Naive thymus-derived CD4-positive, alpha-beta T cell (primary cell): ENCODE measurements around the gene PRDM16. TPM values are rescaled to one million over a fixed set of nuclear protein-coding genes. Genes with fewer than 3 reads are reported as not detected.
A peak's percentile ranks its signal among the peaks of the same experiment; 100 is the strongest.

ENCODE experiments used
- ATAC-seq: fragments of 150-1000 bp; cut with Tn5 transposase; 2 replicates; pipeline ENCODE4 v1.10.0; 2021; ENCODE audit warnings: mild to moderate bottlenecking, moderate library complexity
- CTCF ChIA-PET: fragments of 350-600 bp; sonication (Branson Sonifier 250); formaldehyde crosslinking; loops from one replicate; lab custom pipeline; 2021; ENCODE audit warnings: antibody characterized with exemption; lab: Charles Lee
- POLR2A ChIA-PET: fragments of 350-600 bp; sonication (Branson Sonifier 250); formaldehyde crosslinking; loops from one replicate; lab custom pipeline; 2021; ENCODE audit warnings: antibody characterized with exemption, inconsistent platforms; lab: Charles Lee
- DNase-seq, 9 donors: peaks; one replicate each; pipeline versions ENCODE4 v3.0.0 to v3.0.0-alpha.2; 2020 to 2022; ENCODE audit warnings: mixed read lengths in 1 of 9
- H3K27ac ChIP-seq: one replicate; pipeline ENCODE4 v1.7.0; 2013; ENCODE audit warnings: mild to moderate bottlenecking, low read depth, low read length, moderate library complexity
- H3K27me3 ChIP-seq, 2 donors: one replicate each; pipeline ENCODE4 v1.7.0; 2013; ENCODE audit warnings: low read length in 2 of 2, mild to moderate bottlenecking in 2 of 2, moderate library complexity in 2 of 2; ENCODE audit not compliant: control insufficient read depth in 2 of 2, insufficient read depth in 2 of 2
- H3K36me3 ChIP-seq, 3 experiments: 1 replicate in 2 of 3; 2 replicates in 1 of 3; pipeline ENCODE4 v1.7.0; 2013; ENCODE audit warnings: low read length in 3 of 3, mild to moderate bottlenecking in 3 of 3, moderate library complexity in 1 of 3; ENCODE audit not compliant: insufficient read depth in 3 of 3, control insufficient read depth in 2 of 3
- H3K4me1 ChIP-seq, 2 donors: one replicate each; pipeline ENCODE4 v1.7.0; 2013; ENCODE audit warnings: low read length in 2 of 2, mild to moderate bottlenecking in 2 of 2, moderate library complexity in 1 of 2; ENCODE audit not compliant: control insufficient read depth in 2 of 2, insufficient read depth in 2 of 2
- H3K4me3 ChIP-seq: 2 replicates; pipeline ENCODE4 v1.7.0; 2013; ENCODE audit warnings: mild to moderate bottlenecking, low read length
- H3K9me3 ChIP-seq, 3 experiments: 1 replicate in 2 of 3; 2 replicates in 1 of 3; pipeline ENCODE4 v1.7.0; 2013; ENCODE audit warnings: low read length in 3 of 3; ENCODE audit not compliant: control insufficient read depth in 2 of 3
- H3K27ac Mint-ChIP-seq, 9 donors: one replicate each; pipeline ENCODE4 v1.8.0; 2020 to 2022; ENCODE audit warnings: mixed read lengths in 9 of 9, mild to moderate bottlenecking in 8 of 9, moderate library complexity in 5 of 9, inconsistent platforms in 2 of 9
- H3K27me3 Mint-ChIP-seq, 5 donors: one replicate each; pipeline ENCODE4 v1.8.0; 2021 to 2022; ENCODE audit warnings: mixed read lengths in 5 of 5, mild to moderate bottlenecking in 1 of 5
- H3K36me3 Mint-ChIP-seq, 5 donors: one replicate each; pipeline ENCODE4 v1.8.0; 2020 to 2022; ENCODE audit warnings: mixed read lengths in 5 of 5, mild to moderate bottlenecking in 3 of 5, inconsistent platforms in 1 of 5
- H3K4me1 Mint-ChIP-seq, 7 donors: one replicate each; pipeline ENCODE4 v1.8.0; 2020 to 2022; ENCODE audit warnings: mixed read lengths in 7 of 7, mild to moderate bottlenecking in 3 of 7, inconsistent platforms in 1 of 7
- H3K4me3 Mint-ChIP-seq, 10 donors: one replicate each; pipeline ENCODE4 v1.8.0; 2020 to 2022; ENCODE audit warnings: mild to moderate bottlenecking in 10 of 10, mixed read lengths in 10 of 10, moderate library complexity in 6 of 10, inconsistent platforms in 2 of 10
- H3K9me3 Mint-ChIP-seq, 11 donors: one replicate each; pipeline ENCODE4 v1.8.0; 2020 to 2022; ENCODE audit warnings: mixed read lengths in 11 of 11, mild to moderate bottlenecking in 4 of 11, inconsistent platforms in 1 of 11, moderate library complexity in 1 of 11
- intact Hi-C, 2 donors: fragments of 100-400 bp; cut with micrococcal nuclease; formaldehyde crosslinking; loops; one replicate each; pipeline ENCODE4 v1.15.1; 2023
- polyA plus RNA-seq, 2 donors: library from polyadenylated mRNA; unstranded; fragments of 300-500 nt; fragmentation: Illumina TruSeq; gene quantifications; one replicate each; pipeline ENCODE4 v1.2.3, GENCODE V29; 2021
- total RNA-seq, 6 experiments: library from RNA in 5 of 6; stranded (reverse) in 5 of 6; gene quantifications; 1 replicate in 5 of 6; 2 replicates in 1 of 6; pipeline ENCODE4 v1.2.3 and lab custom pipeline; 2021 to 2026

PRDM16 gene
- total and polyA plus RNA-seq, 7 experiments from 2014 or later = 0.05 to 0.61 (median 0.36) TPM; not detected in 2

GRCh38 chr1:3471356-3472087, 402.5 kb downstream of the PRDM16 start:
- intact Hi-C loops = no loop called here
- Histone ChIP-seq H3K27ac (no peak overlapping the region), H3K27me3 (no peaks in the 10 kb centered on the region), H3K4me1 (no peaks in the 10 kb centered on the region), H3K36me3 (no peaks in the 10 kb centered on the region), H3K4me3 (no peak overlapping the region), H3K9me3 (no peaks in the 10 kb centered on the region)
- no peak overlapping the region for H3K4me3 Mint-ChIP-seq
- H3K27ac Mint-ChIP-seq = no peak overlapping the region
- H3K36me3 Mint-ChIP-seq = no peaks in the 10 kb centered on the region
- POLR2A ChIA-PET = no interaction called here
- CTCF ChIA-PET = interaction anchor here (1.4 kb wide), 1 partner anchor 19 kb away, joined by 5 read pairs; no protein-coding TSS in a partner anchor
- peaks cover 0 to 2% (median 0%) of the 10 kb centered on the region in 11 donors for H3K9me3 Mint-ChIP-seq
- ATAC-seq = no peak
- no peak for DNase-seq
- no peaks in the 10 kb centered on the region for H3K4me1 Mint-ChIP-seq
- peaks cover 0 to 6% (median 0%) of the 10 kb centered on the region in 5 donors for H3K27me3 Mint-ChIP-seq

GRCh38 chr1:3472088-3472850, 403.3 kb downstream of the PRDM16 start:
- no peak overlapping the region for H3K4me3 ChIP-seq
- Mint-ChIP-seq H3K9me3 (peaks cover 0 to 2% (median 0%) of the 10 kb centered on the region in 11 donors), H3K27ac (no peak overlapping the region), H3K36me3 (no peaks in the 10 kb centered on the region), H3K4me1 (no peaks in the 10 kb centered on the region), H3K27me3 (peaks cover 0 to 6% (median 0%) of the 10 kb centered on the region in 5 donors), H3K4me3 (no peak overlapping the region)
- no peaks in the 10 kb centered on the region for H3K4me1 ChIP-seq
- H3K27me3 ChIP-seq = no peaks in the 10 kb centered on the region
- no peaks in the 10 kb centered on the region for H3K9me3 ChIP-seq
- POLR2A ChIA-PET = no interaction called here
- CTCF ChIA-PET = interaction anchor here (1.4 kb wide), 1 partner anchor 19 kb away, joined by 5 read pairs; no protein-coding TSS in a partner anchor
- intact Hi-C loops = no loop called here
- H3K36me3 ChIP-seq = no peaks in the 10 kb centered on the region
- DNase-seq (no peak), ATAC-seq (no peak)
- H3K27ac ChIP-seq = no peak overlapping the region

DNA sequence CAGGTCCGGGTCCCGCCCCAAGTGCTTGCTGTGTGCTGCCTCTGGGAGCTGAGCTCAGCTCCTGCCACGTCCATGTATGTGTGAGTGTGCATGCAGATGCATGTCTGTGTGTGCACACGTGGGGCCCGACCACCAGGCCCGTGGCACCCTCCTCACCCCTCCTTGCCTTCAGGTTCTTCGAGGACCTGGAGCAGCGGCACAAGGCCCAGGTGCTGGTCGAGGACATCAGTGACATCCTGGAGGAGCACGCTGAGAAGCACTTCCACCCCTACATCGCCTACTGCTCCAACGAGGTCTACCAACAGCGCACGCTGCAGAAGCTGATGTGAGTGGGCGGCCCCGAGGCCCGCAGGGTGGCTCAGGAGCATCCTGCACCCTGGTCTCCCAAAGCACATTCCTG, 403.9 kb downstream of the PRDM16 start:
- H3K27ac Mint-ChIP-seq = no peak overlapping the region
- H3K4me3 Mint-ChIP-seq = no peak overlapping the region
- no peak for DNase-seq
- POLR2A ChIA-PET = no interaction called here
- no peaks in the 10 kb centered on the region for H3K36me3 Mint-ChIP-seq
- Histone ChIP-seq H3K4me1 (no peaks in the 10 kb centered on the region), H3K27ac (no peak overlapping the region), H3K4me3 (no peak overlapping the region), H3K27me3 (no peaks in the 10 kb centered on the region), H3K36me3 (no peaks in the 10 kb centered on the region), H3K9me3 (no peaks in the 10 kb centered on the region)
- no peak for ATAC-seq
- CTCF ChIA-PET = no interaction called here
- H3K27me3 Mint-ChIP-seq = peaks cover 0 to 6% (median 0%) of the 10 kb centered on the region in 5 donors
- peaks cover 0 to 2% (median 0%) of the 10 kb centered on the region in 11 donors for H3K9me3 Mint-ChIP-seq
- intact Hi-C loops = no loop called here
- H3K4me1 Mint-ChIP-seq = no peaks in the 10 kb centered on the region

GRCh38 chr1:3473381-3473844, 404.4 kb downstream of the PRDM16 start:
- H3K9me3 Mint-ChIP-seq = peaks cover 0 to 2% (median 0%) of the 10 kb centered on the region in 11 donors
- ATAC-seq = no peak
- intact Hi-C loops = no loop called here
- ChIA-PET POLR2A (no interaction called here), CTCF (no interaction called here)
- no peak overlapping the region for H3K27ac Mint-ChIP-seq
- no peak overlapping the region for H3K27ac ChIP-seq
- no peaks in the 10 kb centered on the region for H3K9me3 ChIP-seq
- no peaks in the 10 kb centered on the region for H3K4me1 ChIP-seq
- no peaks in the 10 kb centered on the region for H3K36me3 ChIP-seq
- H3K4me3 Mint-ChIP-seq = no peak overlapping the region
- H3K4me3 ChIP-seq = no peak overlapping the region
- no peak for DNase-seq
- H3K27me3 Mint-ChIP-seq = peaks cover 0 to 6% (median 0%) of the 10 kb centered on the region in 5 donors
- no peaks in the 10 kb centered on the region for H3K36me3 Mint-ChIP-seq
- no peaks in the 10 kb centered on the region for H3K27me3 ChIP-seq
- H3K4me1 Mint-ChIP-seq = no peaks in the 10 kb centered on the region

- Histone ChIP-seq H3K27me3 (no peaks in the 10 kb centered on the region), H3K27ac (no peak overlapping the region), H3K4me1 (no peaks in the 10 kb centered on the region), H3K9me3 (no peaks in the 10 kb centered on the region), H3K36me3 (no peaks in the 10 kb centered on the region), H3K4me3 (no peak overlapping the region)
- H3K9me3 Mint-ChIP-seq = peaks cover 0 to 2% (median 0%) of the 10 kb centered on the region in 11 donors
- intact Hi-C loops = no loop called here
- DNase-seq (no peak), ATAC-seq (no peak)
- peaks cover 0 to 6% (median 0%) of the 10 kb centered on the region in 5 donors for H3K27me3 Mint-ChIP-seq
- ChIA-PET POLR2A (no interaction called here), CTCF (no interaction called here)
- H3K36me3 Mint-ChIP-seq = no peaks in the 10 kb centered on the region
- H3K27ac Mint-ChIP-seq = peak overlapping the region in 1 of 9 donors; percentile 10
- H3K4me3 Mint-ChIP-seq = no peak overlapping the region
- no peaks in the 10 kb centered on the region for H3K4me1 Mint-ChIP-seq
Measured at GRCh38 chr1:3474016-3474415, 405.0 kb downstream of the PRDM16 start.

DNA sequence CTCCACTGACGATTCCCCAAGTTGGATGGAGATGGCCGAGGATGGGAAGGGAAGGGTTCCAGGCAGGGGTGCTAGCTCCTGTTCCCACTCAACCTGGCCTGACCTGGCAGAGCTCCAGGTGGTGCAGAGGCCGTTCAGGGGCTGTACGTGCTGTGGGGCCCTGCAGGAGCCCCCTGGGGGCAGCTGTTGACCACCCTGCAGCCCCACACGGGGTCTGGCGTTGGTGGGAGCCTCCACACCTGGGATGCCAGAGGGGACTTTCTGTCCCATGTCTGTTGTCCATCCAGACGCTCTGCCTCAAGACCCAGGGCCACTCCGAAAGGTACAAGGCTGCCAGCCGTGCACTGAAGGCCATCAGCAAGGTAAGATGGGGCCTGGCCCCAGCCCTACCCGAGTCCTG, 405.4 kb downstream of the PRDM16 start:
- intact Hi-C loops = no loop called here
- H3K27me3 ChIP-seq = no peaks in the 10 kb centered on the region
- H3K9me3 ChIP-seq = no peaks in the 10 kb centered on the region
- no peaks in the 10 kb centered on the region for H3K36me3 Mint-ChIP-seq
- no peaks in the 10 kb centered on the region for H3K36me3 ChIP-seq
- DNase-seq (no peak), ATAC-seq (no peak)
- H3K4me1 Mint-ChIP-seq = no peaks in the 10 kb centered on the region
- H3K4me3 ChIP-seq = no peak overlapping the region
- peaks cover 0 to 6% (median 0%) of the 10 kb centered on the region in 5 donors for H3K27me3 Mint-ChIP-seq
- peaks cover 0 to 2% (median 0%) of the 10 kb centered on the region in 11 donors for H3K9me3 Mint-ChIP-seq
- no peak overlapping the region for H3K27ac Mint-ChIP-seq
- H3K4me1 ChIP-seq = no peaks in the 10 kb centered on the region
- H3K4me3 Mint-ChIP-seq = no peak overlapping the region
- ChIA-PET POLR2A (no interaction called here), CTCF (no interaction called here)
- H3K27ac ChIP-seq = no peak overlapping the region
